Uterus (tissue), 2 donors: Measurements from ENCODE around the gene LSS.

Source experiments
- POLR2A ChIP-seq, 2 donors: fragments of 450-650 bp; IDR thresholded peaks; one replicate each; pipeline ENCODE4 v1.6.1; 2016; ENCODE audit warnings: antibody characterized with exemption in 2 of 2, mild to moderate bottlenecking in 1 of 2, moderate library complexity in 1 of 2
- TF ChIP-seq, protein P1 (sequence below), 4 experiments: fragments of 200-600 bp in 2 of 4; fragments of 450-650 bp in 2 of 4; sonication (generic) in 2 of 4; IDR thresholded peaks; one replicate each; pipeline ENCODE4 v1.5.1; 2016 to 2019; ENCODE audit warnings: antibody characterized with exemption in 4 of 4, mild to moderate bottlenecking in 2 of 4, moderate library complexity in 1 of 4

DNA sequence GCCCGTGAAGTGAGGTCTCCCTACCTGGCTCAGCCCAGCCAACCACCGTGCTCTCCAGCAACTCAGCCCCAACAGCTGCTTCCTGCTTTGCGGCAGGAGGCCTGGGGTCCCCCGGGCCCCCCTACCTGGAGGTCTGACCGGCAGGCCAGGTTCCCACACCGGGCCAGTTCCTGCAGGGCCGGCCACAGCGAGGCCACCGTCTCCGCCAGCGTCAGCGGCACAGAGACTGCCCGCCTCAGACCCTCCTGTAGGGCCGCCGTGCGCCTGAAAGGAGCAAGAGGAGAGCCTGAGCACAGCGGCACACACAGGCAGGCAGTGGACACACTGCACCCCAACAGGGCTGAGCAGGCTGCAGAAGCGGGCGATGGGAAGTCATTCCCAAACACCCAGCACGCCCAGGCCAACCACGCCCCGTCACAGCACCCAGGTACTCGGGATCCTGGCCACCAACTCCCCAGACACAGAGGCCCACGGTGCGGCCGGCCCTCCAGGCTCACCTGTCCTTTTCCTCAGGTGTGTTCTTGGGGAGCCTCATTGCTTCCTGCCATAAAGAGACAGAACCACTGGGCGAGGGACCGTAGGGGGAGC lies 90.1 kb downstream of the LSS start:
- TF ChIP-seq POLR2A (IDR thresholded peaks at IDR 0.05): no peak
- TF ChIP-seq, protein P1, sequence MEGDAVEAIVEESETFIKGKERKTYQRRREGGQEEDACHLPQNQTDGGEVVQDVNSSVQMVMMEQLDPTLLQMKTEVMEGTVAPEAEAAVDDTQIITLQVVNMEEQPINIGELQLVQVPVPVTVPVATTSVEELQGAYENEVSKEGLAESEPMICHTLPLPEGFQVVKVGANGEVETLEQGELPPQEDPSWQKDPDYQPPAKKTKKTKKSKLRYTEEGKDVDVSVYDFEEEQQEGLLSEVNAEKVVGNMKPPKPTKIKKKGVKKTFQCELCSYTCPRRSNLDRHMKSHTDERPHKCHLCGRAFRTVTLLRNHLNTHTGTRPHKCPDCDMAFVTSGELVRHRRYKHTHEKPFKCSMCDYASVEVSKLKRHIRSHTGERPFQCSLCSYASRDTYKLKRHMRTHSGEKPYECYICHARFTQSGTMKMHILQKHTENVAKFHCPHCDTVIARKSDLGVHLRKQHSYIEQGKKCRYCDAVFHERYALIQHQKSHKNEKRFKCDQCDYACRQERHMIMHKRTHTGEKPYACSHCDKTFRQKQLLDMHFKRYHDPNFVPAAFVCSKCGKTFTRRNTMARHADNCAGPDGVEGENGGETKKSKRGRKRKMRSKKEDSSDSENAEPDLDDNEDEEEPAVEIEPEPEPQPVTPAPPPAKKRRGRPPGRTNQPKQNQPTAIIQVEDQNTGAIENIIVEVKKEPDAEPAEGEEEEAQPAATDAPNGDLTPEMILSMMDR (IDR thresholded peaks at IDR 0.05): no peak
